Measurements from ENCODE around the gene HINT2. TPM values are rescaled to one million over a fixed set of nuclear protein-coding genes. Genes with fewer than 3 reads are reported as not detected.

HINT2 gene
- total and polyA plus RNA-seq, 4 donors: 19.9 to 112 (median 58.8) TPM

GRCh38 chr9:35763181-35763580 lies 51.7 kb downstream of the HINT2 start:
- Histone ChIP-seq H3K9ac (ENCODE audit: insufficient read depth in 1 of 2, low read length in 2 of 2) (no peak overlapping the region), H3K36me3 (ENCODE audit: control insufficient read depth in 4 of 4, insufficient read depth in 4 of 4, low read length in 4 of 4) (peaks cover 0 to 1% (median 0%) of the 10 kb centered on the region in 4 donors), H3K4me3 (no peak overlapping the region), H3K9me3 (ENCODE audit: control insufficient read depth in 4 of 4, insufficient read depth in 3 of 4, low read length in 3 of 4) (no peaks in the 10 kb centered on the region), H3K27ac (ENCODE audit: low read depth in 1 of 2, low read length in 1 of 2) (no peak overlapping the region), H3K27me3 (ENCODE audit: control insufficient read depth in 3 of 3, insufficient read depth in 3 of 3, low read length in 2 of 3) (no peaks in the 10 kb centered on the region), H3K4me1 (ENCODE audit: control insufficient read depth in 5 of 5, insufficient read depth in 5 of 5, low read length in 5 of 5) (peaks cover 0 to 13% (median 4%) of the 10 kb centered on the region in 5 donors)
- TF ChIP-seq CTCF (IDR thresholded peaks at IDR 0.05; ENCODE audit: control extremely low read depth, extremely low read depth): no peak
- ATAC-seq (ENCODE audit: insufficient read depth, low FRiP score) (no peak), DNase-seq (no peak)
- 86 to 95% methylated on average over 2 of the region's 2 CpGs for WGBS, 2 donors

Small RNA genes lying within 50 kb of the gene (small RNA-seq; reads per million reads assigned to genes)
- not detected for gene HINT2 (ENCODE audit: low replicate concordance)

Other genes starting within 250 kb of the HINT2 start
- gene TESK1, start 209.8 kb downstream of the HINT2 start, total RNA-seq: 10 to 100 TPM; 13.7 to 46.9 TPM
- gene TESK1, start 209.8 kb downstream of the HINT2 start, polyA plus RNA-seq: 10 to 100 TPM; 20.8 to 40.1 TPM
- gene CD72, start 196.6 kb downstream of the HINT2 start, total RNA-seq: 1 to 10 TPM; 5.2 to 6.6 TPM
- 10 to 100 TPM in 1 of 2 donors, 1 to 10 TPM in 1; 3.1 to 10.6 TPM for gene CD72, start 196.6 kb downstream of the HINT2 start, polyA plus RNA-seq
- 1 to 10 TPM in 1 of 2 donors, under 1 TPM in 1; 0.92 to 3.8 TPM for gene SIT1, start 164.1 kb downstream of the HINT2 start, total RNA-seq
- gene SIT1, start 164.1 kb downstream of the HINT2 start, polyA plus RNA-seq: 1 to 10 TPM in 1 of 2 donors, under 1 TPM in 1; 0.87 to 1.9 TPM
- gene RMRP, start 157.0 kb downstream of the HINT2 start, total RNA-seq: over 10,000 TPM; 30,229 to 39,735 TPM
- gene RMRP, start 157.0 kb downstream of the HINT2 start, polyA plus RNA-seq: 100 to 1,000 TPM in 1 of 2 donors, 10 to 100 TPM in 1; 44.8 to 325 TPM
- 10 to 100 TPM in 1 of 2 donors, 1 to 10 TPM in 1; 9.9 to 32.8 TPM for gene CCDC107, start 156.8 kb downstream of the HINT2 start, total RNA-seq
- gene CCDC107, start 156.8 kb downstream of the HINT2 start, polyA plus RNA-seq: 10 to 100 TPM; 29.2 to 53.9 TPM
- gene ARHGEF39, start 149.8 kb downstream of the HINT2 start, total RNA-seq: 1 to 10 TPM; 1.3 TPM
- 1 to 10 TPM in 1 of 2 donors, under 1 TPM in 1; 0.47 to 1.4 TPM for gene ARHGEF39, start 149.8 kb downstream of the HINT2 start, polyA plus RNA-seq
- 1 to 10 TPM in 1 of 2 donors, under 1 TPM in 1; 0.88 to 1.6 TPM for gene CA9, start 141.1 kb downstream of the HINT2 start, total RNA-seq
- 1 to 10 TPM; 1.1 to 2.4 TPM for gene CA9, start 141.1 kb downstream of the HINT2 start, polyA plus RNA-seq
- 100 to 1,000 TPM in 1 of 2 donors, 10 to 100 TPM in 1; 96.0 to 229 TPM for gene TPM2, start 125.1 kb downstream of the HINT2 start, total RNA-seq
- 100 to 1,000 TPM; 189 to 494 TPM for gene TPM2, start 125.1 kb downstream of the HINT2 start, polyA plus RNA-seq
- gene TLN1, start 82.8 kb downstream of the HINT2 start, total RNA-seq: 100 to 1,000 TPM; 206 to 501 TPM
- gene TLN1, start 82.8 kb downstream of the HINT2 start, polyA plus RNA-seq: 100 to 1,000 TPM in 1 of 2 donors, 10 to 100 TPM in 1; 71.5 to 319 TPM
- 10 to 100 TPM; 25.1 to 43.3 TPM for gene CREB3, start 82.4 kb downstream of the HINT2 start, total RNA-seq
- gene CREB3, start 82.4 kb downstream of the HINT2 start, polyA plus RNA-seq: 10 to 100 TPM; 38.7 to 39.0 TPM
- gene GBA2, start 65.8 kb downstream of the HINT2 start, total RNA-seq: 10 to 100 TPM; 42.4 to 78.7 TPM
- 10 to 100 TPM; 44.2 to 48.2 TPM for gene GBA2, start 65.8 kb downstream of the HINT2 start, polyA plus RNA-seq
- 10 to 100 TPM; 13.0 to 33.2 TPM for gene RGP1, start 65.8 kb downstream of the HINT2 start, total RNA-seq
- 10 to 100 TPM; 11.7 to 12.9 TPM for gene RGP1, start 65.8 kb downstream of the HINT2 start, polyA plus RNA-seq
- gene MSMP, start 60.8 kb downstream of the HINT2 start, total RNA-seq: 1 to 10 TPM in 1 of 2 donors, not detected in 1; 1.6 TPM
- 1 to 10 TPM in 1 of 2 donors, under 1 TPM in 1; 0.62 to 1.2 TPM for gene MSMP, start 60.8 kb downstream of the HINT2 start, polyA plus RNA-seq
- gene NPR2, start 23.5 kb downstream of the HINT2 start, total RNA-seq: 10 to 100 TPM; 16.0 to 16.1 TPM
- 10 to 100 TPM in 1 of 2 donors, 1 to 10 TPM in 1; 6.2 to 11.1 TPM for gene NPR2, start 23.5 kb downstream of the HINT2 start, polyA plus RNA-seq
- gene SPAG8, start 2.8 kb downstream of the HINT2 start, total RNA-seq: 10 to 100 TPM; 11.1 to 20.6 TPM
- gene SPAG8, start 2.8 kb downstream of the HINT2 start, polyA plus RNA-seq: 1 to 10 TPM; 5.8 to 6.9 TPM
- under 1 TPM; 0.14 to 0.25 TPM for gene FAM221B, start 13.7 kb upstream of the HINT2 start, total RNA-seq
- under 1 TPM; 0.10 to 0.13 TPM for gene FAM221B, start 13.7 kb upstream of the HINT2 start, polyA plus RNA-seq
- 10 to 100 TPM; 11.6 to 13.1 TPM for gene TMEM8B, start 14.2 kb upstream of the HINT2 start, total RNA-seq
- 1 to 10 TPM; 6.3 to 6.6 TPM for gene TMEM8B, start 14.2 kb upstream of the HINT2 start, polyA plus RNA-seq
- not detected for gene OR13J1, start 55.4 kb upstream of the HINT2 start, total RNA-seq
- gene OR13J1, start 55.4 kb upstream of the HINT2 start, polyA plus RNA-seq: not detected
- gene HRCT1, start 91.2 kb upstream of the HINT2 start, total RNA-seq: 10 to 100 TPM in 1 of 2 donors, not detected in 1; 14.1 TPM
- gene HRCT1, start 91.2 kb upstream of the HINT2 start, polyA plus RNA-seq: 1 to 10 TPM; 1.7 to 6.3 TPM
- 1 to 10 TPM; 3.7 to 6.7 TPM for gene SPAAR, start 94.4 kb upstream of the HINT2 start, total RNA-seq
- 1 to 10 TPM; 5.7 to 5.8 TPM for gene SPAAR, start 94.4 kb upstream of the HINT2 start, polyA plus RNA-seq
- gene OR2S2, start 143.1 kb upstream of the HINT2 start, total RNA-seq: not detected
- not detected for gene OR2S2, start 143.1 kb upstream of the HINT2 start, polyA plus RNA-seq
- gene RECK, start 221.9 kb upstream of the HINT2 start, total RNA-seq: 10 to 100 TPM; 16.0 to 19.3 TPM
- gene RECK, start 221.9 kb upstream of the HINT2 start, polyA plus RNA-seq: 1 to 10 TPM; 4.5 to 8.1 TPM